HEK293 (cell line): ENCODE results near the gene TMEM183A.

ENCODE experiments used
- ATF2 ChIP-seq: fragments of 450-650 bp; formaldehyde crosslinking; IDR thresholded peaks from 2 replicates; pipeline ENCODE4 v1.5.1; 2016; ENCODE audit warnings: missing biosample characterization, missing genetic modification characterization, low read depth
- CTCF ChIP-seq: fragments of 450-650 bp; formaldehyde crosslinking; IDR thresholded peaks from 2 replicates; pipeline ENCODE4 v1.5.1; 2016; ENCODE audit warnings: missing biosample characterization, missing genetic modification characterization
- ZNF274 ChIP-seq, 2 experiments: fragments of 200-500 bp in 1 of 2; fragments of 450-650 bp in 1 of 2; sonication (Bioruptor generic) in 1 of 2; formaldehyde crosslinking in 1 of 2; IDR thresholded peaks; 2 replicates each; pipeline versions ENCODE4 v1.5.1 to v1.6.1; 2014 to 2016; ENCODE audit warnings: borderline replicate concordance in 1 of 2, inconsistent platforms in 1 of 2, low read length in 1 of 2, missing biosample characterization in 1 of 2, missing genetic modification characterization in 1 of 2
- ZNF560 ChIP-seq: fragments of 450-650 bp; formaldehyde crosslinking; IDR thresholded peaks from 2 replicates; pipeline ENCODE4 v1.5.1; 2017; ENCODE audit warnings: missing biosample characterization, missing genetic modification characterization, borderline replicate concordance
- ZNF830 ChIP-seq: fragments of 450-650 bp; IDR thresholded peaks from 2 replicates; pipeline ENCODE4 v1.5.0; 2018; ENCODE audit warnings: missing biosample characterization, missing genetic modification characterization, low read depth, mild to moderate bottlenecking, moderate library complexity

- TF ChIP-seq CTCF (tag by site-specific recombination) = no peak
- TF ChIP-seq ZNF274 (IDR thresholded peaks at IDR 0.05; ENCODE audit: low read length) = no peak
- TF ChIP-seq ZNF274 (tag by site-specific recombination; IDR thresholded peaks at IDR 0.05; ENCODE audit: borderline replicate concordance) = no peak
- no peak for TF ChIP-seq ZNF830 (tag by site-specific recombination)
- no peak for TF ChIP-seq ATF2
- TF ChIP-seq ZNF560 (tag by site-specific recombination) = no peak
Measured at GRCh38 chr1:203040513-203041275, 33.5 kb downstream of the TMEM183A start.
